GM19324 (cell line): ENCODE results near the gene THOC3.
"Not testable (repeated sequence)": the region's sequence is repeated elsewhere in the genome, so short reads cannot be mapped to it uniquely, and the experiment has no call there.

Experiments used
- ATAC-seq: cut with Tn5 transposase; IDR thresholded peaks from one replicate; pipeline ENCODE4 v1.9.1; 2021; ENCODE audit warnings: mild to moderate bottlenecking, moderate library complexity; ENCODE audit not compliant: unreplicated experiment, low FRiP score

The THOC3 gene

GRCh38 chr5:175943253-175943652, 24.9 kb downstream of the THOC3 start:
- not testable (repeated sequence) for ATAC-seq

- ATAC-seq = not testable (repeated sequence)
These were observed 27.5 kb downstream of the THOC3 start for GRCh38 chr5:175940632-175941031.

GRCh38 chr5:175938489-175938888, 29.6 kb downstream of the THOC3 start:
- not testable (repeated sequence) for ATAC-seq

- not testable (repeated sequence) for ATAC-seq
These were observed 39.4 kb downstream of the THOC3 start for GRCh38 chr5:175928752-175929151.

- ATAC-seq = not testable (repeated sequence)
These were observed 43.0 kb downstream of the THOC3 start for GRCh38 chr5:175925106-175925505.

GRCh38 chr5:175922192-175922885, 45.8 kb downstream of the THOC3 start:
- ATAC-seq = no peak

- no peak for ATAC-seq
These were observed 46.9 kb downstream of the THOC3 start for GRCh38 chr5:175921061-175921730.

GRCh38 chr5:175920231-175920811, 47.8 kb downstream of the THOC3 start:
- no peak for ATAC-seq

GRCh38 chr5:175915066-175916037, 52.8 kb downstream of the THOC3 start:
- not testable (repeated sequence) for ATAC-seq

GRCh38 chr5:175913835-175914672, 54.1 kb downstream of the THOC3 start:
- not testable (repeated sequence) for ATAC-seq

- ATAC-seq = not testable (repeated sequence)
These were observed 58.0 kb downstream of the THOC3 start for GRCh38 chr5:175910072-175910471.
